NOMO-1 (cell line): ENCODE measurements around the gene ERH.

Experiments
- DNase-seq, 2 experiments: peaks; one replicate each; lab custom pipeline; 2025; ENCODE audit not compliant: unreplicated experiment in 2 of 2; lab: John Stamatoyannopoulos, UW

The ERH gene

GRCh38 chr14:69357544-69358200 lies 40.4 kb downstream of the ERH start:
- DNase-seq = no peak

- no peak for DNase-seq
Measured at GRCh38 chr14:69356903-69357543, 41.1 kb downstream of the ERH start.

GRCh38 chr14:69355607-69356281 lies 42.4 kb downstream of the ERH start:
- DNase-seq = no peak

DNA sequence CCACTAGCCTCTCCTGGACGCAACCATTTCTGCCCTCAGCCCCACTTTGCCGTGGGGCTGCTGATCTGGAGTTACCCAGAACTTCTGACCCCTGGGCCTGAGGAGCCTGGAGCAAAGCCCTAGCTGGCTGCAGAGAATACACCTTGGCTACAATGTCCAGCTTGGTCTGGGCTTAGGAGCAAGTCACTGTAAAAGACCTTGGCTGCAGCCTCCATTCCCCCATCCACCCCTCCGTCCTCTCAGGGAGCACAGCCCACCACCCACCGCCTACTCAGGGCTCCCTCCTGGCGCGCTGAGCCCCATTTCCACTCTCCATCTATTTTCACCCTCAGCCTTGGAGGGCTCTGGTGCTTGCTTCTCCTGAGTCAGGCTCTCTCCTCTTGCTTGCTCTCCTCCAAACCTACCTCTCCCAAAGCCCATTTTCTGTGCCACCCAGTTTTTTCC lies 42.9 kb downstream of the ERH start:
- DNase-seq = no peak

GRCh38 chr14:69354383-69355153 lies 43.5 kb downstream of the ERH start:
- no peak for DNase-seq

DNA sequence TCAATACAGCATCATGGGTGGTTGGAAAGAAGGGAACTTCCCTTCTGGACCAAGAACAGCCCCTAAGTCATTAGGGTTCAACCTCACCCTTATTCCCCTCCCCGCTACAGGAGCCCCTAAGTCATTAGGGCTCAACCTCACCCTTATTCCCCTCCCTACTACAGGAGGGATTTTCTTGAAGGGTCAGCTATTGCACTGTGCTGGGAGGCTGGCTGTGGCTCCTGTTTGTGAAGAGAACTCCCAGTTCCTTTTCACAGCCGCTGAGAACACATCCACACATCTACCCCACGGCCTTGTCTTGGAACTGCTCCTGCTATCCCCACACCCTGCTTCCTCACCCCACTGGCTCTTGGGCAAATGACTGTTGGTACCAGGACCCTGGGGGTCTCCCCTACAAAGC lies 44.9 kb downstream of the ERH start:
- DNase-seq = no peak

DNA sequence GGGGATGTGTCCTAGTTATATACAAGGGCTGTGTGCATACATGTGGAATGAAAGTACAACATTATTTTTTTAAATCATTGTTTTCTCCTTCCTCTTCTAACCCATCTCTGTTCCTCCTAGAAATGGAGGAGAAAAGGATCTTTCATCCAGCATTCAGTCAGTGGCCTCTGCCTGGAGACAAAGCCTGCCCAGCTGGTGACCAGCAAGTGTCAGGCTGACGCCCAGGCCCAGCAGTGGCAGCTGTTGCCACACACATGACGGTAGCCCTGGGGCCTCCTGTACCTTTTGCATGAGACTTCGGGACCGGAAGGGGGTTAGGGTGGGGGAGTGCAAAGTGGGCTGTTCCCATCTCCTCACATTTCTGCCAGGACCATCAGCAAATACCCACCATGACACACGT lies 46.2 kb downstream of the ERH start:
- DNase-seq = no peak

GRCh38 chr14:69351385-69351784 lies 46.7 kb downstream of the ERH start:
- DNase-seq = peak; percentile 34 to 56

- DNase-seq = no peak
Measured at GRCh38 chr14:69350892-69351291, 47.2 kb downstream of the ERH start.

DNA sequence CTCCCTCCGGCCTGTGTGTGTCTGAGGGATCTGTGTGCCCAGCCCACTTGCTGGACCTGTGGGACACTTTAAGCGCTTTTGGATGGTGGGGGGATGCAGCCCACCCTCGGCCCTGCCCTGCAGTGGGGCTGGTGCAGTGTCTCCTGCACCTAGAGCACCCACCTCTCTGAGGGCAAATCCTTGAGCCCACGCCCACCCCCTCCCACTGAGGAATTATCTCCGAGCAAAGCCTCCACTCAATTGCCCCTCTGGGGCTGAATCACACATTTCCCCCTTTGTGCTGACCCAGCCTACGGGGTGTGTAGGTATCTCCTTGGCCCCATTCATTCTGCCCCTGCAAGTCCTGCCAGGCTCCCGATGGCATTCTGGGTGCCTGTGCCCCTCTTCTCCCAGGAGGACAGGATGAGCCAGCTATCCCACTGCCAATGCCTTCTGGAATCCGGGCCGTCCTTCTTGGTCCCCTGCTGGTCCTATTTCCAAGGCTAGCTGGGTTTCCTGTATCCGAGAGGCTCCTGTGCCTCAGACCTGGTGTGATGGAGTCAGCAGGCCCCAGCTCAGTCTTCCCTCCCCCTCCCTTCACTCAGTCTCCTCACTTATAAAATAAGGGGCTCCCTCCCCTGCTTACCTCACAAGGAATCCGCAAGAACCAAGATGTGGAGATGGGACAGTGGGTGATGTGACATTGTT lies 48.9 kb downstream of the ERH start:
- no peak for DNase-seq

GRCh38 chr14:69346710-69347109 lies 51.4 kb downstream of the ERH start:
- no peak for DNase-seq

DNA sequence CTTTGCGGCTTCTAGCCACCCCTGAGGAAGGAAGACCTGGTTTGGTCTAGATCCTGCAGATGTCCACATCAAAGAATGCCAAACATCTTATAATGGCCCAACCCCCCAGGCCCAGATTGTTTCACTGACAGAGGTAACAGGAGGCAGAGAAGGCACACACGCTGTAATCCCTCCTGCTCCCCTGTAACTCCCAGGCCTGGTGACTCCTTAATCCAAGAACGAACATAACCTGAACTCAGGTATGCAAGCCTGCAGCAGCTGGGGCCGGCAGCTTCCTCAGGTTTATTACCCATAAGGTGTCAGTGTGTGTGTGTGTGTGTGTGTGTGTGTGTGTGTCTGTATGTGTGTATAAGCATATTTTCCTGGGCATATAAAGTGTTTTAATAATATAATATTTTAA lies 52.7 kb downstream of the ERH start:
- no peak for DNase-seq

DNA sequence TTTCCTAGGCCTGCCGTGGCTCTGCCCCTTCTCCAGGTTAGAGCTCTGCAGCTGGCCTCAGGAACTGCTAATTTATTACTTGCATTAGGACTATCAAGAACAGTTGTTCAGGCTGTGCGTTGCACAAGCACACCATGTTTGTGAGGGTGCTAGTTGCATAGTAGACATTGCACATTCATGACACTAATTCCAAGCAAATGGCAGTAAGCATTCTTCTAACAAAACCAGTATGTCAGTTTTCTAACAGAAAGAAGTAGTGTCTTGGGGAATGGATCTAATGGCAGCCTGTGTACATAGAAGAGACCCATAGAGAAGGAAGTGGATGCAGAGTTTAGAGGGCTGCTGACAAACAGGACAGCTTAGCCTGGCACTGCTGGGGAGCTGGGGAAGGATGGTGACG lies 53.9 kb downstream of the ERH start:
- DNase-seq = no peak

GRCh38 chr14:69342928-69343525 lies 55.1 kb downstream of the ERH start:
- no peak for DNase-seq

DNA sequence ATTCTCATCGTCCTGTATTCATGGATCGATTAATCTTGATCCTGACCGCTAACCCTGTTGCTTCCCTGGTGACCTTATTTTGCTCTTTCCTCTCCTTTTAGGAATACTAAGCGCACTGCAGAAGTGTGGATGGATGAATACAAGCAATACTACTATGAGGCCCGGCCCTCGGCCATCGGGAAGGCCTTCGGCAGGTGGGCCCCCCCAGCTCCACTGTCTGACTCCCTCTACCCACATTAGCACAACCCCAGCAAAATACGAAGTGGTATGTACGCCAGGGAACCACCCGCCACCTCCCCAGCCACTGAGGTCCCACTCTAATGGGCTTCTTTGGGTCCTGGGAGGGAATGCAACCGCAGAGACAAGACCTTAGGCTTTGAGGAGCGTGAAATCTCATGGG lies 58.7 kb downstream of the ERH start:
- no peak for DNase-seq

GRCh38 chr14:69337984-69338383 lies 60.1 kb downstream of the ERH start:
- DNase-seq = no peak

DNA sequence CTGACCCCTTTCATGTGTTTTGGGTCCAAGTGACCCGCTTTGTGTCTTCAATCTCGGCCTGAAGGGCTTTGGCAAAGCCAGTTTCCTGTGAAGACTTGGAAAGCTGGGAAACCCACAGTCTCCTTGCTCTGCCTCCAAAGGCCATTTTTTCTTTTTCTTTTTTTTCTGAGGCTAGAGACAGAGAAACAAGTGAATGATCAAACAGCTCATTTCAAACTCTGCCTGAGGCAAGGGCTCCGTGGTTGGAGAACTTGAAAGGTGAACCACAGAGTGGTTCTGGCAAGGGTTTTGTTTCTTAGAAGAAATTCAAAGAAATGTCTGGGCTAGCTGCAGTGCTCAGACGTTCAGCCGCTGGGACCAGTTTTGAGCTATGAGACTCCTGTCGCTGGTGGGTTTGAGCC lies 62.7 kb downstream of the ERH start:
- no peak for DNase-seq

DNA sequence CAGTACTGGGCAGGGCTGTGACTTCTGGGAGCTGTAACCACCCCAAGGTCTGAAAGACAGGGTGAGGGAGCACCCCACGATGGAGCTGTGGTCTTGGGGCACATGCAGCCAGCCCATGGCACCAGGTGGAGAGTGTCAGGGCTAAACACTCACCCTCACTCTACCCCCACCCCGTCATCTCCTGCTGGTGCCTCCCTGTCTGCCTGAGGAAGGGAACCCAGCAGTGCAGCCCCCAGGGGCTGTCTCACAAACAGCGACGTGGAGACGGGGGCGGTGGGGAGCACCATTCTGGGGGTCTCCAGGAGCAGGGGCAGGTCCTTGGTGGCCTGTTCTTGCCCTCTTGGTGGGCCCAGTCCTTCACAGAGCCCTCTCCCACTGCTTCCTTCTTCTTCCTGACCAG lies 63.5 kb downstream of the ERH start:
- no peak for DNase-seq

DNA sequence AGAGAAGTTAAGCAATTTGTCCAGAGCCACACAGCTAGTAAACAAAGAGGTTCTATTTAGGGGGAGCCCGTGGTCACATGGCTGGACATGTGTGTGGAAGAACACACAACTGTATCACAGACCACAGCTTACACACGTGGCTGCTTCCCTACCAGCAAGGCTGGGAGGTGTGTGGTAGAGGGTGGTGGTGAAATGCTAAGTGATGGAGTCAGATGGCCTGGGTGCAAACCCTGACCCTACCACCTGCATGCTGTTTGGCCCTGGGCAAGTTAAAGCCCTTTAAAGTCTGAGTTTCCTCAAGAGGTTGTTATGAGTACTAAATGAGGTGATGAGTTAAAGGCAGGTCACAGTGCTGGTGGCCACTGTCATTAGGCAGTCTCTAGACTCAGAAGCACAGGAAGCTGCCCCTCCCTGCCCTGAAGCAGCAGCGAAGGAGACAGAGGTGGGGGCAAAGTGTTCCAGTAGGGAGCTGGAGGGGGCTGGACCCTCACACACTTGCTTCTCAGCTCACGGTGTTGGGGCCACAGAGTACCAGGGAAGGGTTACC lies 64.2 kb downstream of the ERH start:
- DNase-seq = no peak

DNA sequence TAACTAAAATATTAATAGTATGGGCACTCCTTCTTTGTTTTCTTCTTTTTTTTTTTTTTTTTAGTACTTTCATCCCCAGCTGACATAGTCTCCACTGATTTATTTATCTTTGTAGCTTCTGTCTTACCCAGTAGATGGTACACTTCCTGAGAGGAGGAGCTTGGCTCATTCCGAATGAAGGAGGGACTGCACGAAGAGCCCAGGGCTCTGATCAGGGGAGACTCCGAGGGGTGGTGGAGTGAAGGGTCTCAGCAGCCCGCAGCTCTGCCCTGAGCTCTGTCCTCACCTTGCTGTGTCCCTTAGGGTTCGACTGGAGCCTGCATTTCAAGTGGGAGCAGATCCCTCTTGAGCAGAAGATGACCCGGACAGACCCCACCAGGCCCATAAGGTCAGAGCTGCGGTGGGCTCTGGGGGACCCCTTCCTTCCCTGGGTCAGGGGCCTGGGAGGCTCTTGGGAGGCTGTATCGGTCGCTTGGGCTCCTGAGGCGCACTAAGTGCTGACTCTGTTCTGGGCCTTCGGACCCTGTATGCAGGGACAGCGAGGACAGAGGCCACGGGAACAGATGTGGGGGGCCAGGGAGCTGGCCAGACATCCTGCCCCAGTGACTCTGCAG lies 65.2 kb downstream of the ERH start:
- DNase-seq = no peak
